ENCODE measurements around the gene TFPT.

The TFPT gene

GRCh38 chr19:54149021-54149812 is 33.8 kb upstream of the TFPT start:
- DNase-seq (ENCODE audit: low spot score), result no peak

- no peak for DNase-seq (ENCODE audit: low spot score)
Measured at GRCh38 chr19:54148158-54148557, 32.7 kb upstream of the TFPT start.

- no peak for DNase-seq (ENCODE audit: low spot score)
Measured at GRCh38 chr19:54147676-54148075, 32.2 kb upstream of the TFPT start.

GRCh38 chr19:54145541-54146158 is 30.2 kb upstream of the TFPT start:
- DNase-seq (ENCODE audit: low spot score), result no peak

- no peak for DNase-seq (ENCODE audit: low spot score)
Measured at GRCh38 chr19:54142166-54142780, 26.8 kb upstream of the TFPT start.

GRCh38 chr19:54141356-54141755 is 25.9 kb upstream of the TFPT start:
- no peak for DNase-seq (ENCODE audit: low spot score)

GRCh38 chr19:54138489-54139256 is 23.2 kb upstream of the TFPT start:
- peak; percentile 59 for DNase-seq (ENCODE audit: low spot score)

- peak; percentile 65 for DNase-seq (ENCODE audit: low spot score)
Measured at GRCh38 chr19:54137699-54138488, 22.4 kb upstream of the TFPT start, which contains the start of gene CNOT3. TSS of gene CNOT3 (plus strand) at chr19:54137762. CDS start at chr19:54142979, 5,217 bp downstream.

- peak; percentile 100 for DNase-seq (ENCODE audit: low spot score)
Measured at GRCh38 chr19:54136864-54137698, 21.6 kb upstream of the TFPT start.

GRCh38 chr19:54136086-54136863 is 20.8 kb upstream of the TFPT start:
- peak; percentile 54 for DNase-seq (ENCODE audit: low spot score)

- no peak for DNase-seq (ENCODE audit: low spot score)
Measured at GRCh38 chr19:54133957-54134590, 18.6 kb upstream of the TFPT start.

GRCh38 chr19:54133312-54133956 is 18.0 kb upstream of the TFPT start:
- DNase-seq (ENCODE audit: low spot score), result peak; percentile 92

- DNase-seq (ENCODE audit: low spot score), result no peak
Measured at GRCh38 chr19:54129617-54129996, 14.2 kb upstream of the TFPT start.

- DNase-seq (ENCODE audit: low spot score), result no peak
Measured at GRCh38 chr19:54128796-54129616, 13.5 kb upstream of the TFPT start.

- DNase-seq (ENCODE audit: low spot score), result no peak
Measured at GRCh38 chr19:54128441-54128725, 12.9 kb upstream of the TFPT start.

GRCh38 chr19:54127688-54128440 is 12.4 kb upstream of the TFPT start:
- DNase-seq (ENCODE audit: low spot score), result no peak

- DNase-seq (ENCODE audit: low spot score), result no peak
Measured at GRCh38 chr19:54125713-54126112, 10.3 kb upstream of the TFPT start.
